Tibial nerve (tissue), 4 donors: ENCODE measurements around the gene DKK2. TPM values are rescaled to one million over a fixed set of nuclear protein-coding genes. Genes with fewer than 3 reads are reported as not detected.

Source experiments
- DNase-seq, 2 donors: peaks; one replicate each; pipeline ENCODE4 v3.0.0-alpha.2; 2019; ENCODE audit warnings: low spot score in 2 of 2
- H3K27ac ChIP-seq, 4 donors: fragments of 200-600 bp; sonication (generic) in 3 of 4; one replicate each; pipeline ENCODE4 v1.5.1; 2017 to 2019; ENCODE audit warnings: mild to moderate bottlenecking in 1 of 4
- H3K27me3 ChIP-seq, 2 donors: fragments of 200-600 bp; sonication (generic) in 1 of 2; one replicate each; pipeline versions ENCODE4 v1.5.1 to v1.6.0; 2017 to 2019
- H3K36me3 ChIP-seq, 3 donors: fragments of 200-600 bp; sonication (generic); one replicate each; pipeline ENCODE4 v1.5.1; 2018 to 2019
- H3K4me1 ChIP-seq, 4 donors: fragments of 200-600 bp; sonication (generic) in 3 of 4; one replicate each; pipeline ENCODE4 v1.5.1; 2017 to 2019
- H3K4me3 ChIP-seq, 4 donors: fragments of 200-600 bp; sonication (generic) in 3 of 4; one replicate each; pipeline ENCODE4 v1.5.1; 2017 to 2019; ENCODE audit warnings: mild to moderate bottlenecking in 1 of 4, moderate library complexity in 1 of 4
- H3K9me3 ChIP-seq, 4 donors: fragments of 200-600 bp; sonication (generic) in 3 of 4; one replicate each; pipeline ENCODE4 v1.5.1; 2017 to 2019
- CTCF ChIP-seq, 5 experiments: fragments of 200-600 bp in 3 of 5; fragments of 450-650 bp in 2 of 5; sonication (generic) in 3 of 5; IDR thresholded peaks; one replicate each; pipeline ENCODE4 v1.5.1; 2016 to 2019; ENCODE audit warnings: antibody characterized with exemption in 5 of 5, mild to moderate bottlenecking in 3 of 5, moderate library complexity in 2 of 5
- EP300 ChIP-seq, 2 donors: sonication (generic); formaldehyde crosslinking; IDR thresholded peaks; one replicate each; pipeline ENCODE4 v1.6.1; 2017; ENCODE audit warnings: antibody characterized with exemption in 2 of 2, mild to moderate bottlenecking in 1 of 2
- POLR2A ChIP-seq, 2 donors: fragments of 450-650 bp; IDR thresholded peaks; one replicate each; pipeline ENCODE4 v1.6.1; 2017; ENCODE audit warnings: antibody characterized with exemption in 2 of 2, mild to moderate bottlenecking in 2 of 2, moderate library complexity in 2 of 2
- WGBS, 2 donors: methylation state at CpG; one replicate each; pipeline ENCODE4 v1.1.5; 2018; 5-methylcytosine and 5-hydroxymethylcytosine counted together
- total RNA-seq, 4 donors: library from RNA; depleted of rRNA; stranded (reverse); fragments of >200 nt; gene quantifications; one replicate each; pipeline ENCODE4 v1.1.0, GENCODE V29; 2016

The DKK2 gene
- total RNA-seq, 4 donors from 2014 or later = 5.4 to 18.4 (median 15.3) TPM

- no peaks in the 10 kb centered on the region for H3K27me3 ChIP-seq
- DNase-seq = no peak
- no peak for TF ChIP-seq POLR2A (IDR thresholded peaks at IDR 0.05)
- no peak for TF ChIP-seq CTCF (IDR thresholded peaks at IDR 0.05)
- TF ChIP-seq EP300 (IDR thresholded peaks at IDR 0.05) = no peak
- 95 to 100% methylated on average over 1 of the region's 1 CpG for WGBS, 2 donors
- no peaks in the 10 kb centered on the region for H3K9me3 ChIP-seq
- no peaks in the 10 kb centered on the region for H3K36me3 ChIP-seq
- no peak overlapping the region for H3K27ac ChIP-seq
- no peak overlapping the region for H3K4me3 ChIP-seq
- H3K4me1 ChIP-seq = no peaks in the 10 kb centered on the region
Observed at GRCh38 chr4:106982711-106983211, 53.4 kb downstream of the DKK2 start.

GRCh38 chr4:106981431-106981830 is 54.7 kb downstream of the DKK2 start:
- H3K36me3 ChIP-seq = no peaks in the 10 kb centered on the region
- no peaks in the 10 kb centered on the region for H3K27me3 ChIP-seq
- no peaks in the 10 kb centered on the region for H3K4me1 ChIP-seq
- no peaks in the 10 kb centered on the region for H3K9me3 ChIP-seq
- TF ChIP-seq POLR2A (IDR thresholded peaks at IDR 0.05) = no peak
- no peak for TF ChIP-seq CTCF (IDR thresholded peaks at IDR 0.05)
- TF ChIP-seq EP300 (IDR thresholded peaks at IDR 0.05) = no peak
- H3K4me3 ChIP-seq = no peak overlapping the region
- DNase-seq = no peak
- no peak overlapping the region for H3K27ac ChIP-seq

GRCh38 chr4:106979476-106979875 is 56.6 kb downstream of the DKK2 start:
- 75 to 78% methylated on average over 4 of the region's 4 CpGs for WGBS, 2 donors
- H3K9me3 ChIP-seq = no peaks in the 10 kb centered on the region
- no peak overlapping the region for H3K4me3 ChIP-seq
- no peak overlapping the region for H3K27ac ChIP-seq
- H3K4me1 ChIP-seq = no peaks in the 10 kb centered on the region
- no peaks in the 10 kb centered on the region for H3K36me3 ChIP-seq
- TF ChIP-seq EP300 (IDR thresholded peaks at IDR 0.05) (no peak), CTCF (IDR thresholded peaks at IDR 0.05) (no peak), POLR2A (IDR thresholded peaks at IDR 0.05) (no peak)
- H3K27me3 ChIP-seq = no peaks in the 10 kb centered on the region
- DNase-seq = no peak

GRCh38 chr4:106978046-106978774 is 57.9 kb downstream of the DKK2 start:
- Histone ChIP-seq H3K36me3 (no peaks in the 10 kb centered on the region), H3K27ac (no peak overlapping the region), H3K4me3 (no peak overlapping the region), H3K9me3 (peaks cover 0 to 5% (median 0%) of the 10 kb centered on the region in 4 donors), H3K27me3 (no peaks in the 10 kb centered on the region), H3K4me1 (no peaks in the 10 kb centered on the region)
- TF ChIP-seq CTCF (IDR thresholded peaks at IDR 0.05) (no peak), POLR2A (IDR thresholded peaks at IDR 0.05) (no peak), EP300 (IDR thresholded peaks at IDR 0.05) (no peak)
- no peak for DNase-seq
- 73 to 89% methylated on average over 11 to 14 of the region's 14 CpGs for whole genome bisulfite sequencing, 2 donors

GRCh38 chr4:106971636-106972035 is 64.5 kb downstream of the DKK2 start:
- no peaks in the 10 kb centered on the region for H3K4me1 ChIP-seq
- no peak overlapping the region for H3K4me3 ChIP-seq
- no peaks in the 10 kb centered on the region for H3K36me3 ChIP-seq
- 50 to 52% methylated on average over 1 of the region's 1 CpG for WGBS, 2 donors
- no peaks in the 10 kb centered on the region for H3K27me3 ChIP-seq
- H3K27ac ChIP-seq = no peak overlapping the region
- TF ChIP-seq EP300 (IDR thresholded peaks at IDR 0.05) = no peak
- no peak for TF ChIP-seq CTCF (IDR thresholded peaks at IDR 0.05)
- no peak for TF ChIP-seq POLR2A (IDR thresholded peaks at IDR 0.05)
- H3K9me3 ChIP-seq = peaks cover 0 to 7% (median 0%) of the 10 kb centered on the region in 4 donors
- DNase-seq = no peak
